DND-41 (cell line): ENCODE data around the gene NOBOX.
"Not testable (repeated sequence)": the region's sequence is repeated elsewhere in the genome, so short reads cannot be mapped to it uniquely, and the experiment has no call there.

ENCODE experiments used
- ATAC-seq: fragments of 200-7000 bp; cut with Tn5 transposase; 3 replicates; pipeline ENCODE4 v1.9.1; 2021; ENCODE audit warnings: low read depth; ENCODE audit not compliant: insufficient read depth
- DNase-seq: peaks from one replicate; pipeline ENCODE4 v3.0.0-alpha.2; 2020
- H2AFZ ChIP-seq: 2 replicates; pipeline ENCODE4 v1.6.0; 2012; ENCODE audit warnings: low read depth, low read length
- H3K27ac ChIP-seq: 2 replicates; pipeline ENCODE4 v1.5.1; 2012; ENCODE audit warnings: low read length, inconsistent platforms
- H3K27me3 ChIP-seq: fragments of 200-600 bp; sonication (generic); 2 replicates; pipeline ENCODE4 v1.6.0; 2012; ENCODE audit warnings: low read length, mild to moderate bottlenecking, inconsistent platforms; ENCODE audit not compliant: insufficient read depth, poor library complexity
- H3K36me3 ChIP-seq: 2 replicates; pipeline ENCODE4 v1.5.1; 2012; ENCODE audit warnings: low read length, inconsistent platforms; ENCODE audit not compliant: insufficient read depth
- H3K4me1 ChIP-seq: 2 replicates; pipeline ENCODE4 v1.5.1; 2012; ENCODE audit warnings: mild to moderate bottlenecking, low read length; ENCODE audit not compliant: insufficient read depth
- H3K4me2 ChIP-seq: 2 replicates; pipeline ENCODE4 v1.6.0; 2012; ENCODE audit warnings: mild to moderate bottlenecking, moderate library complexity, low read length, inconsistent platforms; ENCODE audit not compliant: insufficient read depth
- H3K4me3 ChIP-seq, 2 experiments: fragments of 200-600 bp in 1 of 2; shearing (Covaris generic) in 1 of 2; 2 replicates each; pipeline ENCODE4 v1.5.1; 2012 to 2016; ENCODE audit warnings: inconsistent platforms in 2 of 2, low read length in 2 of 2, mild to moderate bottlenecking in 2 of 2, low read depth in 1 of 2, moderate library complexity in 1 of 2
- H3K79me2 ChIP-seq: 2 replicates; pipeline ENCODE4 v1.6.0; 2012; ENCODE audit warnings: low read length, inconsistent platforms; ENCODE audit not compliant: insufficient read depth
- H3K9ac ChIP-seq: 2 replicates; pipeline ENCODE4 v1.6.0; 2012; ENCODE audit warnings: low read depth, mild to moderate bottlenecking, inconsistent platforms, low read length, moderate library complexity
- H3K9me3 ChIP-seq: 2 replicates; pipeline ENCODE4 v1.5.1; 2012; ENCODE audit warnings: low read length, moderate library complexity, mild to moderate bottlenecking, inconsistent platforms; ENCODE audit not compliant: insufficient read depth, severe bottlenecking
- H4K20me1 ChIP-seq: 2 replicates; pipeline ENCODE4 v1.6.0; 2012; ENCODE audit warnings: low read length; ENCODE audit not compliant: insufficient read depth
- EZH2 ChIP-seq: IDR thresholded peaks from 3 replicates; pipeline ENCODE4 v1.6.1; 2012; ENCODE audit warnings: borderline replicate concordance, low read depth, mild to moderate bottlenecking, moderate library complexity, low read length, inconsistent platforms; ENCODE audit not compliant: severe bottlenecking
- TF ChIP-seq, protein P1 (sequence below): IDR thresholded peaks from 2 replicates; pipeline ENCODE4 v1.5.1; 2012; ENCODE audit warnings: borderline replicate concordance, low read length, moderate library complexity, mild to moderate bottlenecking; ENCODE audit not compliant: poor library complexity, severe bottlenecking; ENCODE audit errors: extremely low read depth

Gene NOBOX

DNA sequence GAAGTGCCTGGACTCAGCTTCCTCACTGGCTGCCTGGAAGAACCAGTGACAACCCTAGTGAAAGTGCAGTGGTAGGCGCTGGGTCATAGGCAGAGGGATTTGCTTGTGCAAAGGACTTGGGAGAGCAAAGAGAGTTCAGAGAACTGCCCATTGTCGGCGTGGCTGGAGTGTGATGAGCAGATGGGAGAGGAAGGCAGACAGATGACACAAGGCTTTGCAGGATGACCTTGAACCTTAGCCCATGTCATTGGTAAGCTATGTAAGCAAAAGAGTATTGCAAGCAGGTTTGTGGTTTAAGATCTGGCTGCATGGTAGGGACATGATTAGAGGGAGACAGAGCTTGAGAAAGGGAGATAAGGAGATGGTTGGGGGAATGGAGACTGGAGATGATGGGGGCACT, 35.3 kb upstream of the NOBOX start:
- DNase-seq: no peak
- H2AFZ ChIP-seq: no peak overlapping the region
- H3K4me2 ChIP-seq: no peak overlapping the region
- H3K79me2 ChIP-seq: no peaks in the 10 kb centered on the region
- no peak overlapping the region for H3K9ac ChIP-seq
- ATAC-seq: no peak
- no peaks in the 10 kb centered on the region for H3K4me1 ChIP-seq
- H3K4me3 ChIP-seq: no peak overlapping the region
- H3K36me3 ChIP-seq: no peaks in the 10 kb centered on the region
- H3K27me3 ChIP-seq: no peaks in the 10 kb centered on the region
- H3K27ac ChIP-seq: no peak overlapping the region
- TF ChIP-seq EZH2: no peak
- TF ChIP-seq, protein P1, sequence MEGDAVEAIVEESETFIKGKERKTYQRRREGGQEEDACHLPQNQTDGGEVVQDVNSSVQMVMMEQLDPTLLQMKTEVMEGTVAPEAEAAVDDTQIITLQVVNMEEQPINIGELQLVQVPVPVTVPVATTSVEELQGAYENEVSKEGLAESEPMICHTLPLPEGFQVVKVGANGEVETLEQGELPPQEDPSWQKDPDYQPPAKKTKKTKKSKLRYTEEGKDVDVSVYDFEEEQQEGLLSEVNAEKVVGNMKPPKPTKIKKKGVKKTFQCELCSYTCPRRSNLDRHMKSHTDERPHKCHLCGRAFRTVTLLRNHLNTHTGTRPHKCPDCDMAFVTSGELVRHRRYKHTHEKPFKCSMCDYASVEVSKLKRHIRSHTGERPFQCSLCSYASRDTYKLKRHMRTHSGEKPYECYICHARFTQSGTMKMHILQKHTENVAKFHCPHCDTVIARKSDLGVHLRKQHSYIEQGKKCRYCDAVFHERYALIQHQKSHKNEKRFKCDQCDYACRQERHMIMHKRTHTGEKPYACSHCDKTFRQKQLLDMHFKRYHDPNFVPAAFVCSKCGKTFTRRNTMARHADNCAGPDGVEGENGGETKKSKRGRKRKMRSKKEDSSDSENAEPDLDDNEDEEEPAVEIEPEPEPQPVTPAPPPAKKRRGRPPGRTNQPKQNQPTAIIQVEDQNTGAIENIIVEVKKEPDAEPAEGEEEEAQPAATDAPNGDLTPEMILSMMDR: no peak
- no peaks in the 10 kb centered on the region for H3K9me3 ChIP-seq
- no peaks in the 10 kb centered on the region for H4K20me1 ChIP-seq

DNA sequence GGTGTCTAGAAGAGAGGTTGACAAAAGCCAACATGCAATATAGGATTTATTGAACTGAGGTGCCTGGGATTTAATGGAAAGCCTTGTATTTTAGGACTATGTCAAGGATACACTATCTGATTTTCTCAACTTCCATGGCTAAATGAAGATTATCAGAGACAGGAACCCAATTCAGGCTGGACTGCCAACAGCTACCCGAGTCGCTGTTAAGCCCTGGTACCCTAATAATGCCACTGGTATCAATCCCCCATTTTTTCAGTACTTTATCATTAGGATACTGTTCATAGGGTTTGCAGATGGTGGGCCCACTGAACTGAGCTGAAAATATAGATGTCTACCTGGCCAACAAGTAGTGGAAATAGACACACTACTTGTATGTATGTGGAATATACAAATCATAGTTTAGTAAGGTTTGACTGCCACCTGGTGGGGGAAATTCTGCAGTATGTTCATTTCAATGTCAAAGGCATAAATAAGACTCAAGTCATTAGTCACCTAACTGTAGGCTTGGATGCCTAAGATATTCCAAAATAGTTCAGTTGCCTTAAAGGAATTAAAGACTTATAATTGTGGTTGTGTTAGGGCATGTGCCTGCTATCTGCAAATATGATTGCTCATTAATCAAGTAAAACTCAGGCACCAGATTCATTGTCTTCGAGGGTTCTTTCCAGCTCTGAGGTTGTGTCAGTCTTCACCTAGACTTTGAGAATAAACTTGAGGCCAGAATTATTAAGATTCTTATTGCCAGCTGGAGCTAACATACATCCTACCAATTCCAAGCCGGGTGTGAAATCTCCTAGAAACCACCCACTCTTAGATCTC, 34.1 kb upstream of the NOBOX start:
- Histone ChIP-seq H3K4me2 (no peak overlapping the region), H3K36me3 (no peaks in the 10 kb centered on the region), H4K20me1 (no peaks in the 10 kb centered on the region), H3K79me2 (no peaks in the 10 kb centered on the region), H2AFZ (no peak overlapping the region), H3K9ac (no peak overlapping the region), H3K9me3 (no peaks in the 10 kb centered on the region), H3K27me3 (no peaks in the 10 kb centered on the region), H3K27ac (no peak overlapping the region), H3K4me3 (no peak overlapping the region), H3K4me1 (no peaks in the 10 kb centered on the region)
- peak; percentile 44 for DNase-seq
- no peak for TF ChIP-seq EZH2
- TF ChIP-seq, protein P1: peak; percentile 77
- ATAC-seq: peak; percentile 72

DNA sequence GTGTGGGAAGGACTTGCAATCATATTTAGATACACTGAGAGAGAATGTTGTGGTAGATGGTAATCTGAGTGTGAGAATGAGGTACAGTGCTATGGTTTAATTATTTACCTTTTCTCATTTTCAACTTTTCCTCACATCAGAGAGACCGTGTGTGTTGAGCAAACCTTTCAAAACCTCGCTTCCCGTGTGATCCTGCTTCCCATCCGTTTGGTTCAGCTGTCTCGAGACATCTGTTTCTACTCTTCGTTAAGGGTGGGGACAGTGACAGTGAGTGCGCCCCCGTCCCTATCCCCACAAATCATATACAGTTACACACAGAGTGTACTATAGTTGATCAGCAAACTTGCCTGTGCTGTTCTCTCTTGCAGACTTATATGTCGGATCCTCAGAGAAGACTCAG, 33.0 kb upstream of the NOBOX start:
- no peak overlapping the region for H3K4me2 ChIP-seq
- H3K4me3 ChIP-seq: no peak overlapping the region
- H4K20me1 ChIP-seq: no peaks in the 10 kb centered on the region
- ATAC-seq (no peak), DNase-seq (no peak)
- no peak overlapping the region for H3K27ac ChIP-seq
- no peaks in the 10 kb centered on the region for H3K9me3 ChIP-seq
- no peaks in the 10 kb centered on the region for H3K27me3 ChIP-seq
- H2AFZ ChIP-seq: no peak overlapping the region
- TF ChIP-seq EZH2: no peak
- TF ChIP-seq, protein P1: no peak
- H3K36me3 ChIP-seq: no peaks in the 10 kb centered on the region
- no peak overlapping the region for H3K9ac ChIP-seq
- no peaks in the 10 kb centered on the region for H3K79me2 ChIP-seq
- H3K4me1 ChIP-seq: no peaks in the 10 kb centered on the region

DNA sequence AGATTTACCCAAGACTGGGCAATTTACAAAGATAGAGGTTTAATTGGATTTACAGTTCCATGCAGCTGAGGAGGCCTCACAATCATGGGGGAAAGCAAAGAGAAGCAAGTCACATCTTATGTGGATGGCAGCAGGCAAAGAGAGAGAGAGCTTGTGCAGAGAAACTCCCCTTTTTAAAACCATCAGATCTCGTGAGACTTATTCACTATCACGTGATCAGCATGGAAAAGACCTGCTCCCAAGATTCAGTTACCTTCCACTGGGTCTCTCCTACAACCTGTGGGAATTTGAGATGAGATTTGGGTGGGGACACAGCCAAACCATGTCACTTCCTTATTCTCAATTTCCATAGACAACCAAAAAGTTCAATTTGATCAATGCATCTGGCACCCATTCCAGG, 24.9 kb upstream of the NOBOX start:
- peaks cover 15% of the 10 kb centered on the region for H3K9me3 ChIP-seq
- no peaks in the 10 kb centered on the region for H4K20me1 ChIP-seq
- TF ChIP-seq EZH2: no peak
- TF ChIP-seq, protein P1: no peak
- H2AFZ ChIP-seq: no peak overlapping the region
- H3K36me3 ChIP-seq: no peaks in the 10 kb centered on the region
- H3K9ac ChIP-seq: no peak overlapping the region
- DNase-seq: no peak
- no peaks in the 10 kb centered on the region for H3K79me2 ChIP-seq
- no peak overlapping the region for H3K27ac ChIP-seq
- H3K4me3 ChIP-seq: no peak overlapping the region
- ATAC-seq: no peak
- H3K4me1 ChIP-seq: no peaks in the 10 kb centered on the region
- no peaks in the 10 kb centered on the region for H3K27me3 ChIP-seq
- no peak overlapping the region for H3K4me2 ChIP-seq

DNA sequence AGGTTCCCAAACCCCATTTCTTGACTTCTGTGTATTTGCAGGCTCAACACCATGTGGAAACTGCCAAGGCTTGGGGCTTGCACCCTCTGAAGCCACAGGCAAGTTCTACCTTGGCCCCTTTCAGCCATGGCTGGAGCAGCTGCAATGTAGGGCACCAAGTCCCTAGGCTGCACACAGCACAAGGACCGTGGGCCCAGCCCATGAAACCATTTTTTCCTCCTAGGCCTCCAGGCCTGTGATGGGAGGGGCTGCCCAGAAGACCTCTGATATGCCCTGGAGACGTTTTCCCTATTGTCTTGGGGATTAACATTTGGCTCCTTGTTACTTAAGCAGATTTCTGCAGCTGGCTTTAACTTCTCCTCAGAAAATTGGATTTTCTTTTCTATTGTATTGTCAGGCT, 24.0 kb upstream of the NOBOX start:
- not testable (repeated sequence) for H3K4me3 ChIP-seq, H3K4me1 ChIP-seq, H3K4me2 ChIP-seq, DNase-seq, H3K27me3 ChIP-seq, H4K20me1 ChIP-seq, H2AFZ ChIP-seq, H3K79me2 ChIP-seq, H3K9ac ChIP-seq, H3K36me3 ChIP-seq, H3K27ac ChIP-seq, ATAC-seq
- peaks cover 15% of the 10 kb centered on the region for H3K9me3 ChIP-seq
